Measurements from ENCODE around the gene NELL1. TPM values are rescaled to one million over a fixed set of nuclear protein-coding genes. Genes with fewer than 3 reads are reported as not detected.

NELL1 gene
- total and polyA plus RNA-seq, 4 donors: 0.05 to 0.31 (median 0.12) TPM; not detected in 1

GRCh38 chr11:21398195-21398594, 728.8 kb downstream of the NELL1 start:
- Histone ChIP-seq H3K27me3 (ENCODE audit: control insufficient read depth in 3 of 3, insufficient read depth in 3 of 3, low read length in 2 of 3) (no peaks in the 10 kb centered on the region), H3K9me3 (ENCODE audit: control insufficient read depth in 4 of 4, insufficient read depth in 3 of 4, low read length in 3 of 4) (no peaks in the 10 kb centered on the region), H3K9ac (ENCODE audit: insufficient read depth in 1 of 2, low read length in 2 of 2) (no peak overlapping the region), H3K27ac (ENCODE audit: low read depth in 1 of 2, low read length in 1 of 2) (no peak overlapping the region), H3K36me3 (ENCODE audit: control insufficient read depth in 4 of 4, insufficient read depth in 4 of 4, low read length in 4 of 4) (no peaks in the 10 kb centered on the region), H3K4me3 (no peak overlapping the region), H3K4me1 (ENCODE audit: control insufficient read depth in 5 of 5, insufficient read depth in 5 of 5, low read length in 5 of 5) (no peaks in the 10 kb centered on the region)
- ATAC-seq (ENCODE audit: insufficient read depth, low FRiP score) (no peak), DNase-seq (no peak)
- 85 to 91% methylated on average over 3 of the region's 3 CpGs for WGBS, 2 donors
- TF ChIP-seq CTCF (IDR thresholded peaks at IDR 0.05; ENCODE audit: control extremely low read depth, extremely low read depth): no peak

GRCh38 chr11:21401496-21401895, 732.1 kb downstream of the NELL1 start:
- H3K9me3 ChIP-seq (ENCODE audit: control insufficient read depth in 4 of 4, insufficient read depth in 3 of 4, low read length in 3 of 4): no peaks in the 10 kb centered on the region
- TF ChIP-seq CTCF (IDR thresholded peaks at IDR 0.05; ENCODE audit: control extremely low read depth, extremely low read depth): no peak
- WGBS, 2 donors: 65 to 93% methylated on average over 1 of the region's 1 CpG
- H3K27ac ChIP-seq (ENCODE audit: low read depth in 1 of 2, low read length in 1 of 2): no peak overlapping the region
- H3K4me1 ChIP-seq (ENCODE audit: control insufficient read depth in 5 of 5, insufficient read depth in 5 of 5, low read length in 5 of 5): no peaks in the 10 kb centered on the region
- H3K4me3 ChIP-seq: no peak overlapping the region
- H3K36me3 ChIP-seq (ENCODE audit: control insufficient read depth in 4 of 4, insufficient read depth in 4 of 4, low read length in 4 of 4): no peaks in the 10 kb centered on the region
- no peaks in the 10 kb centered on the region for H3K27me3 ChIP-seq (ENCODE audit: control insufficient read depth in 3 of 3, insufficient read depth in 3 of 3, low read length in 2 of 3)
- H3K9ac ChIP-seq (ENCODE audit: insufficient read depth in 1 of 2, low read length in 2 of 2): no peak overlapping the region
- no peak for DNase-seq
- no peak for ATAC-seq (ENCODE audit: insufficient read depth, low FRiP score)

GRCh38 chr11:21402274-21402673, 732.9 kb downstream of the NELL1 start:
- ATAC-seq (ENCODE audit: insufficient read depth, low FRiP score): no peak
- H3K4me3 ChIP-seq: no peak overlapping the region
- no peaks in the 10 kb centered on the region for H3K27me3 ChIP-seq (ENCODE audit: control insufficient read depth in 3 of 3, insufficient read depth in 3 of 3, low read length in 2 of 3)
- H3K9ac ChIP-seq (ENCODE audit: insufficient read depth in 1 of 2, low read length in 2 of 2): no peak overlapping the region
- TF ChIP-seq CTCF (IDR thresholded peaks at IDR 0.05; ENCODE audit: control extremely low read depth, extremely low read depth): no peak
- H3K9me3 ChIP-seq (ENCODE audit: control insufficient read depth in 4 of 4, insufficient read depth in 3 of 4, low read length in 3 of 4): no peaks in the 10 kb centered on the region
- no peak overlapping the region for H3K27ac ChIP-seq (ENCODE audit: low read depth in 1 of 2, low read length in 1 of 2)
- DNase-seq: no peak
- no peaks in the 10 kb centered on the region for H3K4me1 ChIP-seq (ENCODE audit: control insufficient read depth in 5 of 5, insufficient read depth in 5 of 5, low read length in 5 of 5)
- WGBS, 2 donors: 95 to 97% methylated on average over 1 of the region's 1 CpG
- H3K36me3 ChIP-seq (ENCODE audit: control insufficient read depth in 4 of 4, insufficient read depth in 4 of 4, low read length in 4 of 4): no peaks in the 10 kb centered on the region

- peaks cover 0 to 2% (median 0%) of the 10 kb centered on the region in 4 donors for H3K9me3 ChIP-seq (ENCODE audit: control insufficient read depth in 4 of 4, insufficient read depth in 3 of 4, low read length in 3 of 4)
- H3K9ac ChIP-seq (ENCODE audit: insufficient read depth in 1 of 2, low read length in 2 of 2): no peak overlapping the region
- H3K27ac ChIP-seq (ENCODE audit: low read depth in 1 of 2, low read length in 1 of 2): no peak overlapping the region
- ATAC-seq (ENCODE audit: insufficient read depth, low FRiP score) (no peak), DNase-seq (no peak)
- TF ChIP-seq CTCF (IDR thresholded peaks at IDR 0.05; ENCODE audit: control extremely low read depth, extremely low read depth): no peak
- no peaks in the 10 kb centered on the region for H3K27me3 ChIP-seq (ENCODE audit: control insufficient read depth in 3 of 3, insufficient read depth in 3 of 3, low read length in 2 of 3)
- no peak overlapping the region for H3K4me3 ChIP-seq
- no peaks in the 10 kb centered on the region for H3K4me1 ChIP-seq (ENCODE audit: control insufficient read depth in 5 of 5, insufficient read depth in 5 of 5, low read length in 5 of 5)
- no peaks in the 10 kb centered on the region for H3K36me3 ChIP-seq (ENCODE audit: control insufficient read depth in 4 of 4, insufficient read depth in 4 of 4, low read length in 4 of 4)
Measured at GRCh38 chr11:21403069-21403468, 733.7 kb downstream of the NELL1 start.
